Endothelial cell (in vitro differentiated cells): ENCODE results near the gene MAST1. TPM values are rescaled to one million over a fixed set of nuclear protein-coding genes. Genes with fewer than 3 reads are reported as not detected.
A peak's percentile ranks its signal among the peaks of the same experiment; 100 is the strongest.
"Not testable (repeated sequence)": the region's sequence is repeated elsewhere in the genome, so short reads cannot be mapped to it uniquely, and the experiment has no call there.

ENCODE experiments used
- DNase-seq: peaks from one replicate; pipeline ENCODE4 v3.0.0; 2021; ENCODE audit warnings: low spot score
- H3K27ac Mint-ChIP-seq: one replicate; pipeline ENCODE4 v1.8.0; 2021; ENCODE audit warnings: mixed read lengths, inconsistent platforms; ENCODE audit not compliant: unreplicated experiment
- H3K27me3 Mint-ChIP-seq: one replicate; pipeline ENCODE4 v1.8.0; 2021; ENCODE audit warnings: mild to moderate bottlenecking, moderate library complexity, mixed read lengths, inconsistent platforms; ENCODE audit not compliant: unreplicated experiment
- H3K36me3 Mint-ChIP-seq: one replicate; pipeline ENCODE4 v1.8.0; 2021; ENCODE audit warnings: mild to moderate bottlenecking, low read depth, mixed read lengths, inconsistent platforms; ENCODE audit not compliant: unreplicated experiment
- H3K4me1 Mint-ChIP-seq: one replicate; pipeline ENCODE4 v1.8.0; 2021; ENCODE audit warnings: mild to moderate bottlenecking, mixed read lengths, inconsistent platforms; ENCODE audit not compliant: unreplicated experiment
- H3K4me3 Mint-ChIP-seq: one replicate; pipeline ENCODE4 v1.8.0; 2021; ENCODE audit warnings: mild to moderate bottlenecking, mixed read lengths, inconsistent platforms; ENCODE audit not compliant: unreplicated experiment
- H3K9me3 Mint-ChIP-seq: one replicate; pipeline ENCODE4 v1.8.0; 2021; ENCODE audit warnings: mixed read lengths, inconsistent platforms; ENCODE audit not compliant: unreplicated experiment
- total RNA-seq: library from RNA; stranded (reverse); fragmentation: NEBNext Ultra II Directional; extraction: Animal tissue kit (Norgen Biotek cat#: 25700); gene quantifications from one replicate; pipeline ENCODE4 v1.2.1, GENCODE V29; 2021; ENCODE audit not compliant: unreplicated experiment
- TF ChIP-seq, protein P1 (sequence below): fragments of 200-600 bp; sonication (generic); IDR thresholded peaks from one replicate; pipeline ENCODE4 v1.5.0; 2021; ENCODE audit warnings: antibody characterized with exemption; ENCODE audit not compliant: unreplicated experiment

MAST1 gene
- total RNA-seq, 1 donor from 2014 or later = 4.1 TPM

DNA sequence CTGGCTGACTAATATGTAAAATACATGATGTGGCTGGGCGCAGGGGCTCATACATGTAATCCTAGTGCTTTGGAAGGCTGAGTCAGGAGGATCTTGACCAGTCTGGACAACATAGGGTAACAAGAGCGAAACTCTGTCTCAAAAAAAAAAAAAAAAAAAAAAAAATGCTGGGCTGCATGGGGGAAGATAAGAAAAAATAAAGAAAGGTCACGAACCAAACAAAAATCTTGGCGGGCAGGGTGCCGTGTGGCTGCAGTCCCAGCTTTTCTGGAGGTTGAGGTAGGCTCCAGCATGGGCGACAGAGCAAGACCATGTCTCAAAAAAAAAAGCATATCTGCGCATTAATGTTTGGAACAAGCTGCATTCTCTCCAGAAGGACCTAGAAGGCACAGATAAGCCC is 23.2 kb upstream of the MAST1 start:
- Mint-ChIP-seq H3K27ac (no peak overlapping the region), H3K4me3 (no peak overlapping the region), H3K4me1 (no peaks in the 10 kb centered on the region), H3K36me3 (peaks cover 6% of the 10 kb centered on the region), H3K27me3 (peaks cover 4% of the 10 kb centered on the region), H3K9me3 (no peaks in the 10 kb centered on the region)
- DNase-seq = no peak
- TF ChIP-seq, protein P1, sequence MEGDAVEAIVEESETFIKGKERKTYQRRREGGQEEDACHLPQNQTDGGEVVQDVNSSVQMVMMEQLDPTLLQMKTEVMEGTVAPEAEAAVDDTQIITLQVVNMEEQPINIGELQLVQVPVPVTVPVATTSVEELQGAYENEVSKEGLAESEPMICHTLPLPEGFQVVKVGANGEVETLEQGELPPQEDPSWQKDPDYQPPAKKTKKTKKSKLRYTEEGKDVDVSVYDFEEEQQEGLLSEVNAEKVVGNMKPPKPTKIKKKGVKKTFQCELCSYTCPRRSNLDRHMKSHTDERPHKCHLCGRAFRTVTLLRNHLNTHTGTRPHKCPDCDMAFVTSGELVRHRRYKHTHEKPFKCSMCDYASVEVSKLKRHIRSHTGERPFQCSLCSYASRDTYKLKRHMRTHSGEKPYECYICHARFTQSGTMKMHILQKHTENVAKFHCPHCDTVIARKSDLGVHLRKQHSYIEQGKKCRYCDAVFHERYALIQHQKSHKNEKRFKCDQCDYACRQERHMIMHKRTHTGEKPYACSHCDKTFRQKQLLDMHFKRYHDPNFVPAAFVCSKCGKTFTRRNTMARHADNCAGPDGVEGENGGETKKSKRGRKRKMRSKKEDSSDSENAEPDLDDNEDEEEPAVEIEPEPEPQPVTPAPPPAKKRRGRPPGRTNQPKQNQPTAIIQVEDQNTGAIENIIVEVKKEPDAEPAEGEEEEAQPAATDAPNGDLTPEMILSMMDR = no peak

GRCh38 chr19:12817188-12817587 is 21.1 kb upstream of the MAST1 start:
- H3K9me3 Mint-ChIP-seq = not testable (repeated sequence)

GRCh38 chr19:12817810-12818209 is 20.5 kb upstream of the MAST1 start:
- H3K27ac Mint-ChIP-seq, H3K4me1 Mint-ChIP-seq, H3K4me3 Mint-ChIP-seq, DNase-seq, H3K27me3 Mint-ChIP-seq, H3K9me3 Mint-ChIP-seq, H3K36me3 Mint-ChIP-seq: not testable (repeated sequence)

More at GRCh38 chr19:12817188-12817587, 21.1 kb upstream of the MAST1 start:
- H3K27me3 Mint-ChIP-seq, DNase-seq, H3K36me3 Mint-ChIP-seq, H3K4me1 Mint-ChIP-seq, H3K4me3 Mint-ChIP-seq: not testable (repeated sequence)
- peak overlapping the region; percentile 16 for H3K27ac Mint-ChIP-seq

- H3K4me3 Mint-ChIP-seq = no peak overlapping the region
- no peaks in the 10 kb centered on the region for H3K9me3 Mint-ChIP-seq
- no peak for DNase-seq
- peaks cover 7% of the 10 kb centered on the region for H3K27me3 Mint-ChIP-seq
- no peaks in the 10 kb centered on the region for H3K36me3 Mint-ChIP-seq
- TF ChIP-seq, protein P1 = no peak
- H3K27ac Mint-ChIP-seq = no peak overlapping the region
- no peaks in the 10 kb centered on the region for H3K4me1 Mint-ChIP-seq
Measured at GRCh38 chr19:12821761-12822160, 16.6 kb upstream of the MAST1 start.

- Mint-ChIP-seq H3K27ac (no peak overlapping the region), H3K27me3 (peaks cover 7% of the 10 kb centered on the region), H3K9me3 (no peaks in the 10 kb centered on the region), H3K4me3 (peak overlapping the region; percentile 59), H3K4me1 (no peaks in the 10 kb centered on the region), H3K36me3 (no peaks in the 10 kb centered on the region)
- DNase-seq = peak; percentile 83
- TF ChIP-seq, protein P1 = peak; percentile 76
Measured at GRCh38 chr19:12825254-12826131, 12.8 kb upstream of the MAST1 start.

- DNase-seq = peak; percentile 41
- Mint-ChIP-seq H3K4me3 (no peak overlapping the region), H3K36me3 (peaks cover 9% of the 10 kb centered on the region), H3K4me1 (peaks cover 7% of the 10 kb centered on the region), H3K27ac (no peak overlapping the region), H3K27me3 (peaks cover 20% of the 10 kb centered on the region), H3K9me3 (no peaks in the 10 kb centered on the region)
- TF ChIP-seq, protein P1 = no peak
Measured at GRCh38 chr19:12828494-12828893, 9.8 kb upstream of the MAST1 start.
